Mesothelial cell of epicardium (in vitro differentiated cells): ENCODE results near the gene SLC45A1. TPM values are rescaled to one million over a fixed set of nuclear protein-coding genes. Genes with fewer than 3 reads are reported as not detected.

Source experiments
- DNase-seq, 2 experiments: peaks; one replicate each; pipeline ENCODE4 v3.0.0; 2021; ENCODE audit warnings: low spot score in 2 of 2; ENCODE audit not compliant: unreplicated experiment in 2 of 2
- H3K27ac Mint-ChIP-seq: 2 replicates; pipeline ENCODE4 v1.8.0; 2021; ENCODE audit warnings: mixed read lengths
- H3K27me3 Mint-ChIP-seq: 2 replicates; pipeline ENCODE4 v1.8.0; 2021; ENCODE audit warnings: low read depth, mixed read lengths
- H3K36me3 Mint-ChIP-seq: 2 replicates; pipeline ENCODE4 v1.8.0; 2021; ENCODE audit warnings: mixed read lengths
- H3K4me1 Mint-ChIP-seq: 2 replicates; pipeline ENCODE4 v1.8.0; 2021; ENCODE audit warnings: mixed read lengths
- H3K4me3 Mint-ChIP-seq: 2 replicates; pipeline ENCODE4 v1.8.0; 2021; ENCODE audit warnings: mild to moderate bottlenecking, moderate library complexity, mixed read lengths
- H3K9me3 Mint-ChIP-seq: 2 replicates; pipeline ENCODE4 v1.8.0; 2021; ENCODE audit warnings: mixed read lengths
- CTCF ChIP-seq: fragments of 200-600 bp; sonication (generic); IDR thresholded peaks from one replicate; pipeline ENCODE4 v1.5.0; 2021; ENCODE audit warnings: antibody characterized with exemption; ENCODE audit not compliant: unreplicated experiment
- total RNA-seq: library from RNA; stranded (reverse); gene quantifications from 3 replicates; pipeline ENCODE4 v1.2.1, GENCODE V29; 2021

Gene SLC45A1
- total RNA-seq, 1 donor from 2014 or later: 4.9 TPM

- peaks cover 3% of the 10 kb centered on the region for H3K36me3 Mint-ChIP-seq
- no peak overlapping the region for H3K4me3 Mint-ChIP-seq
- no peak for DNase-seq
- no peaks in the 10 kb centered on the region for H3K9me3 Mint-ChIP-seq
- peak overlapping the region; percentile 72 for H3K27ac Mint-ChIP-seq
- TF ChIP-seq CTCF: no peak
- peaks cover 57% of the 10 kb centered on the region for H3K4me1 Mint-ChIP-seq
- no peaks in the 10 kb centered on the region for H3K27me3 Mint-ChIP-seq
These were observed 64.2 kb downstream of the SLC45A1 start for GRCh38 chr1:8382051-8382505.

DNA sequence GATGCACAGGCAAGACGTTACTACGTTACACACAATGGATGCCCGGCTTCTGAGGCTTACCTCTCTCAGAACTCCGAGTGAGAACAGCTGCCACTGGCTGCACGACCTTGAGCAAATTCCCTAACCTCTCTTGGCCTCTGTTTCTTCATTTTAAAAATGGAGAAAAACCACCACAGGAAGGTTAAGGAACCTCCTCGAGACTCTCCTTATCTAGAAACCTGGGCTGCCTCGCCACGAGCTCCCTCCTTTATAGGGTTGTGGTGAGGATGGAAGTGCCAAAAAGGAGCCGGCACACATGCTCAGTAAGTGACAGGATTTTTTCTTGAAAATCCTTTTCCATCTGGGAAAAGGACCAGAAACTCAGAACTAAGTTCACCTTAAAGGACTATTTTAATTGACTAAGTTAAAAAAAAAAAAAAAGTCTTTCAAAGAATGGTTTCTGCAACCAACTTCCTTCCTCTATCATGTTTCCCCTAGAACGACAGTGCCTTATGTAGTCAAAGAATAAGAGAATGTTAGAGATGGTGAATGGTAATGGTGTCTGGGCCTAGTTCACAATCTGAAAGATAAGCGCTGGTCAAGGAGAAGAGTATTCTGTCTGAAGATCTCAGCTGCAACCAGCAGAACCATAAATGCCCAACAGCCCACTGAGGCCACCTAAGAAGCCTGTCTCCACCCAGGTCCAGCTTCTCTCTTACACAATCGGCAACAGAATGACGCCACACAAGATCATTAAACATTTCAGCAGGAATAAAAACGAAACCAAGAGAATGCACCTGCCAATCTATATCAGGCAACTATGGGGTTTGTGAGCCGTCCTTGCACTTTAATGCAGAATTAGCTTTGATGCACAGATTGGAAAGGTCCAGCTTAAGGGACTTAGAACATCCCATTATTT, 64.9 kb downstream of the SLC45A1 start:
- Mint-ChIP-seq H3K27me3 (no peaks in the 10 kb centered on the region), H3K4me1 (peaks cover 52% of the 10 kb centered on the region), H3K27ac (peak overlapping the region; percentile 72), H3K9me3 (no peaks in the 10 kb centered on the region), H3K36me3 (peaks cover 3% of the 10 kb centered on the region), H3K4me3 (no peak overlapping the region)
- DNase-seq: no peak
- TF ChIP-seq CTCF: no peak

GRCh38 chr1:8384088-8384487, 66.2 kb downstream of the SLC45A1 start:
- peaks cover 3% of the 10 kb centered on the region for H3K9me3 Mint-ChIP-seq
- H3K4me3 Mint-ChIP-seq: no peak overlapping the region
- no peak for DNase-seq
- H3K4me1 Mint-ChIP-seq: peaks cover 42% of the 10 kb centered on the region
- H3K27me3 Mint-ChIP-seq: no peaks in the 10 kb centered on the region
- H3K36me3 Mint-ChIP-seq: peaks cover 7% of the 10 kb centered on the region
- no peak for TF ChIP-seq CTCF
- no peak overlapping the region for H3K27ac Mint-ChIP-seq

DNA sequence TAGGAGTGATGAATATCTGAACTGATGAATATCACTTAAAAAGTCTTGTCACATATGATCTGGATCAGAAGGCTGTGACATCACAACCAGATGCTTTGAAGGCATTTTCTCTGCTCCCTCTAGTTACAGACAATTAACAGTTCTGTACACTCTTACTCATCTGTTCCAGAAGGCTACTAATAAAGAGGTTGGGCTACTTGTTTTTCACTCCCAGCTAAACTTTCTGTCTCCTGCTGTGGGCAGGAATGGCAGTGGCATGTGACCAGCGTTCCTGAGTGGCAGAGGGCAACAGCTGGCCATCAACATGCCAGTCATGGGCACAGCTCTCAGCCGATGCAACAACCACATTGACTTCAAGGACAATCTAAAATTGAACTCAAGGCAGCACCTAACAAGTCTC, 66.7 kb downstream of the SLC45A1 start:
- Mint-ChIP-seq H3K4me3 (no peak overlapping the region), H3K27ac (no peak overlapping the region), H3K9me3 (peaks cover 3% of the 10 kb centered on the region), H3K36me3 (peaks cover 11% of the 10 kb centered on the region), H3K4me1 (peaks cover 37% of the 10 kb centered on the region), H3K27me3 (no peaks in the 10 kb centered on the region)
- DNase-seq: no peak
- no peak for TF ChIP-seq CTCF

DNA sequence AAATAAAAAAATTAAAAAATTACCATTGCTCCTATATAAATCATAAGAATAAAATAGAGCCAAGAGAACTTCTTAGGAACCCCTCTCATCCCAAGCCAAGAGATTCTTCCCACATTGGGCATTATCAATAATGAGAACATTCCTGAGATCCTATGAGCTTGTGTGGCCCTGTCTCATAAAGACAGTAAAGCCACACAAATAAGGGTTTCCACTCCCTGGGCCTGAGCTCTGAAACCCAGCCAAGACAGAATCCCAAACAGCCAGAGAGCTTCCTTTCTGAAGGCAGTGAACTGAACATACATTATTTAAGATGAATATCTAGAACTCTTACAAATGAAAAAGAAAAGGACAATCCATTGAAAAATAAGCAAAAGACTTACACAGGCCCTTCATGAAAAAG, 68.3 kb downstream of the SLC45A1 start:
- H3K4me1 Mint-ChIP-seq: peaks cover 37% of the 10 kb centered on the region
- H3K36me3 Mint-ChIP-seq: peaks cover 16% of the 10 kb centered on the region
- no peak for TF ChIP-seq CTCF
- no peak overlapping the region for H3K4me3 Mint-ChIP-seq
- peak overlapping the region; percentile 66 for H3K27ac Mint-ChIP-seq
- DNase-seq: no peak
- H3K27me3 Mint-ChIP-seq: no peaks in the 10 kb centered on the region
- peaks cover 3% of the 10 kb centered on the region for H3K9me3 Mint-ChIP-seq
